Measurements from ENCODE around the gene HES2. TPM values are rescaled to one million over a fixed set of nuclear protein-coding genes. Genes with fewer than 3 reads are reported as not detected.

HES2 gene
- total and polyA plus RNA-seq, 2 experiments from 2014 or later, result 1.6 to 2.1 TPM

DNA sequence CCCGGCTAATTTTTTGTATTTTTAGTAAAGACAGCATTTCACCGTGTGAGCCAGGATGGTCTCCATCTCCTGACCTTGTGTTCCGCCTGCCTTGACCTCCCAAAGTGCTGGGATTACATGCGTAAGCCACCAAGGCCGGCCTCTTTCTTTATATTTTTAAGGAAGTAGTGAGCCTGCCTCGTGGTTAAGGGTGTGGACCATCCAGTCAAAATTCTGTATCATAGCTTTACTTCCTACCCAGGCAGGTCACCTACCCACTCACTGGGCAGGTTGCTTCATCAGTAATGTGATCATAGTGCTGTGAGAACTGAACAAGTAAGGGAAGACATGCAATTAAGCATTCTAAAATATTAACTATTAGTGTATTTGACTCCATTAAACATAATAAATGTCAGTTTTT lies 18.0 kb downstream of the HES2 start:
- Histone ChIP-seq H3F3A (replicated peaks; ENCODE audit: low read depth) (0 out of 2 replicates have a peak, but pooled peaks cover 4% of the 10 kb centered on the region), H3K4me1 (ENCODE audit: insufficient read depth) (0 out of 2 replicates have a peak, but pooled peaks cover 4% of the 10 kb centered on the region), H4K20me1 (replicated peaks; ENCODE audit: insufficient read depth) (no peaks in the 10 kb centered on the region), H2AFZ (no peak overlapping the region), H3K79me2 (replicated peaks; ENCODE audit: insufficient read depth) (no peaks in the 10 kb centered on the region), H3K27ac (ENCODE audit: low read depth) (no peak overlapping the region), H3K9me2 (ENCODE audit: insufficient read depth) (no peaks in the 10 kb centered on the region), H3K4me2 (no peak overlapping the region), H3K27me3 (ENCODE audit: insufficient read depth) (peaks cover 7% of the 10 kb centered on the region; the same call in 1 of the 2 replicates), H3K4me3 (no peak overlapping the region), H3K36me3 (ENCODE audit: insufficient read depth) (no peaks in the 10 kb centered on the region)
- Mint-ChIP-seq H3K4me1 (no peaks in the 10 kb centered on the region; the same call in 2 of the 3 replicates), H3K27me3 (ENCODE audit: insufficient read depth, low read depth, poor library complexity) (peaks cover 9% of the 10 kb centered on the region), H3K27ac (no peak overlapping the region), H3K36me3 (ENCODE audit: low read depth) (no peaks in the 10 kb centered on the region), H3K9me3 (no peaks in the 10 kb centered on the region), H3K4me3 (no peak overlapping the region)
- ATAC-seq (no peak), DNase-seq (ENCODE audit: low spot score) (no peak)
- TF ChIP-seq, protein P1, sequence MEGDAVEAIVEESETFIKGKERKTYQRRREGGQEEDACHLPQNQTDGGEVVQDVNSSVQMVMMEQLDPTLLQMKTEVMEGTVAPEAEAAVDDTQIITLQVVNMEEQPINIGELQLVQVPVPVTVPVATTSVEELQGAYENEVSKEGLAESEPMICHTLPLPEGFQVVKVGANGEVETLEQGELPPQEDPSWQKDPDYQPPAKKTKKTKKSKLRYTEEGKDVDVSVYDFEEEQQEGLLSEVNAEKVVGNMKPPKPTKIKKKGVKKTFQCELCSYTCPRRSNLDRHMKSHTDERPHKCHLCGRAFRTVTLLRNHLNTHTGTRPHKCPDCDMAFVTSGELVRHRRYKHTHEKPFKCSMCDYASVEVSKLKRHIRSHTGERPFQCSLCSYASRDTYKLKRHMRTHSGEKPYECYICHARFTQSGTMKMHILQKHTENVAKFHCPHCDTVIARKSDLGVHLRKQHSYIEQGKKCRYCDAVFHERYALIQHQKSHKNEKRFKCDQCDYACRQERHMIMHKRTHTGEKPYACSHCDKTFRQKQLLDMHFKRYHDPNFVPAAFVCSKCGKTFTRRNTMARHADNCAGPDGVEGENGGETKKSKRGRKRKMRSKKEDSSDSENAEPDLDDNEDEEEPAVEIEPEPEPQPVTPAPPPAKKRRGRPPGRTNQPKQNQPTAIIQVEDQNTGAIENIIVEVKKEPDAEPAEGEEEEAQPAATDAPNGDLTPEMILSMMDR (conservative IDR thresholded peaks at IDR 0.05; ENCODE audit: low read depth in 2 of 2), result no peak
- TF ChIP-seq ZNF114 (CRISPR knock-in tag; IDR thresholded peaks at IDR 0.05) (no peak), STAT1 (IDR thresholded peaks at IDR 0.05; ENCODE audit: unreplicated experiment) (no peak), CREB1 (CRISPR knock-in tag; IDR thresholded peaks at IDR 0.05; ENCODE audit: low read depth) (no peak), NANOG (IDR thresholded peaks at IDR 0.05; ENCODE audit: borderline replicate concordance) (no peak), ZNF331 (CRISPR knock-in tag; IDR thresholded peaks at IDR 0.05; ENCODE audit: low read depth) (no peak), POLR2AphosphoS5 (IDR thresholded peaks at IDR 0.05; ENCODE audit: low read depth) (no peak)
- TF ChIP-seq, protein P2, sequence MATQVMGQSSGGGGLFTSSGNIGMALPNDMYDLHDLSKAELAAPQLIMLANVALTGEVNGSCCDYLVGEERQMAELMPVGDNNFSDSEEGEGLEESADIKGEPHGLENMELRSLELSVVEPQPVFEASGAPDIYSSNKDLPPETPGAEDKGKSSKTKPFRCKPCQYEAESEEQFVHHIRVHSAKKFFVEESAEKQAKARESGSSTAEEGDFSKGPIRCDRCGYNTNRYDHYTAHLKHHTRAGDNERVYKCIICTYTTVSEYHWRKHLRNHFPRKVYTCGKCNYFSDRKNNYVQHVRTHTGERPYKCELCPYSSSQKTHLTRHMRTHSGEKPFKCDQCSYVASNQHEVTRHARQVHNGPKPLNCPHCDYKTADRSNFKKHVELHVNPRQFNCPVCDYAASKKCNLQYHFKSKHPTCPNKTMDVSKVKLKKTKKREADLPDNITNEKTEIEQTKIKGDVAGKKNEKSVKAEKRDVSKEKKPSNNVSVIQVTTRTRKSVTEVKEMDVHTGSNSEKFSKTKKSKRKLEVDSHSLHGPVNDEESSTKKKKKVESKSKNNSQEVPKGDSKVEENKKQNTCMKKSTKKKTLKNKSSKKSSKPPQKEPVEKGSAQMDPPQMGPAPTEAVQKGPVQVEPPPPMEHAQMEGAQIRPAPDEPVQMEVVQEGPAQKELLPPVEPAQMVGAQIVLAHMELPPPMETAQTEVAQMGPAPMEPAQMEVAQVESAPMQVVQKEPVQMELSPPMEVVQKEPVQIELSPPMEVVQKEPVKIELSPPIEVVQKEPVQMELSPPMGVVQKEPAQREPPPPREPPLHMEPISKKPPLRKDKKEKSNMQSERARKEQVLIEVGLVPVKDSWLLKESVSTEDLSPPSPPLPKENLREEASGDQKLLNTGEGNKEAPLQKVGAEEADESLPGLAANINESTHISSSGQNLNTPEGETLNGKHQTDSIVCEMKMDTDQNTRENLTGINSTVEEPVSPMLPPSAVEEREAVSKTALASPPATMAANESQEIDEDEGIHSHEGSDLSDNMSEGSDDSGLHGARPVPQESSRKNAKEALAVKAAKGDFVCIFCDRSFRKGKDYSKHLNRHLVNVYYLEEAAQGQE (IDR thresholded peaks at IDR 0.05; ENCODE audit: unreplicated experiment), result no peak
- TF ChIP-seq, protein P3, sequence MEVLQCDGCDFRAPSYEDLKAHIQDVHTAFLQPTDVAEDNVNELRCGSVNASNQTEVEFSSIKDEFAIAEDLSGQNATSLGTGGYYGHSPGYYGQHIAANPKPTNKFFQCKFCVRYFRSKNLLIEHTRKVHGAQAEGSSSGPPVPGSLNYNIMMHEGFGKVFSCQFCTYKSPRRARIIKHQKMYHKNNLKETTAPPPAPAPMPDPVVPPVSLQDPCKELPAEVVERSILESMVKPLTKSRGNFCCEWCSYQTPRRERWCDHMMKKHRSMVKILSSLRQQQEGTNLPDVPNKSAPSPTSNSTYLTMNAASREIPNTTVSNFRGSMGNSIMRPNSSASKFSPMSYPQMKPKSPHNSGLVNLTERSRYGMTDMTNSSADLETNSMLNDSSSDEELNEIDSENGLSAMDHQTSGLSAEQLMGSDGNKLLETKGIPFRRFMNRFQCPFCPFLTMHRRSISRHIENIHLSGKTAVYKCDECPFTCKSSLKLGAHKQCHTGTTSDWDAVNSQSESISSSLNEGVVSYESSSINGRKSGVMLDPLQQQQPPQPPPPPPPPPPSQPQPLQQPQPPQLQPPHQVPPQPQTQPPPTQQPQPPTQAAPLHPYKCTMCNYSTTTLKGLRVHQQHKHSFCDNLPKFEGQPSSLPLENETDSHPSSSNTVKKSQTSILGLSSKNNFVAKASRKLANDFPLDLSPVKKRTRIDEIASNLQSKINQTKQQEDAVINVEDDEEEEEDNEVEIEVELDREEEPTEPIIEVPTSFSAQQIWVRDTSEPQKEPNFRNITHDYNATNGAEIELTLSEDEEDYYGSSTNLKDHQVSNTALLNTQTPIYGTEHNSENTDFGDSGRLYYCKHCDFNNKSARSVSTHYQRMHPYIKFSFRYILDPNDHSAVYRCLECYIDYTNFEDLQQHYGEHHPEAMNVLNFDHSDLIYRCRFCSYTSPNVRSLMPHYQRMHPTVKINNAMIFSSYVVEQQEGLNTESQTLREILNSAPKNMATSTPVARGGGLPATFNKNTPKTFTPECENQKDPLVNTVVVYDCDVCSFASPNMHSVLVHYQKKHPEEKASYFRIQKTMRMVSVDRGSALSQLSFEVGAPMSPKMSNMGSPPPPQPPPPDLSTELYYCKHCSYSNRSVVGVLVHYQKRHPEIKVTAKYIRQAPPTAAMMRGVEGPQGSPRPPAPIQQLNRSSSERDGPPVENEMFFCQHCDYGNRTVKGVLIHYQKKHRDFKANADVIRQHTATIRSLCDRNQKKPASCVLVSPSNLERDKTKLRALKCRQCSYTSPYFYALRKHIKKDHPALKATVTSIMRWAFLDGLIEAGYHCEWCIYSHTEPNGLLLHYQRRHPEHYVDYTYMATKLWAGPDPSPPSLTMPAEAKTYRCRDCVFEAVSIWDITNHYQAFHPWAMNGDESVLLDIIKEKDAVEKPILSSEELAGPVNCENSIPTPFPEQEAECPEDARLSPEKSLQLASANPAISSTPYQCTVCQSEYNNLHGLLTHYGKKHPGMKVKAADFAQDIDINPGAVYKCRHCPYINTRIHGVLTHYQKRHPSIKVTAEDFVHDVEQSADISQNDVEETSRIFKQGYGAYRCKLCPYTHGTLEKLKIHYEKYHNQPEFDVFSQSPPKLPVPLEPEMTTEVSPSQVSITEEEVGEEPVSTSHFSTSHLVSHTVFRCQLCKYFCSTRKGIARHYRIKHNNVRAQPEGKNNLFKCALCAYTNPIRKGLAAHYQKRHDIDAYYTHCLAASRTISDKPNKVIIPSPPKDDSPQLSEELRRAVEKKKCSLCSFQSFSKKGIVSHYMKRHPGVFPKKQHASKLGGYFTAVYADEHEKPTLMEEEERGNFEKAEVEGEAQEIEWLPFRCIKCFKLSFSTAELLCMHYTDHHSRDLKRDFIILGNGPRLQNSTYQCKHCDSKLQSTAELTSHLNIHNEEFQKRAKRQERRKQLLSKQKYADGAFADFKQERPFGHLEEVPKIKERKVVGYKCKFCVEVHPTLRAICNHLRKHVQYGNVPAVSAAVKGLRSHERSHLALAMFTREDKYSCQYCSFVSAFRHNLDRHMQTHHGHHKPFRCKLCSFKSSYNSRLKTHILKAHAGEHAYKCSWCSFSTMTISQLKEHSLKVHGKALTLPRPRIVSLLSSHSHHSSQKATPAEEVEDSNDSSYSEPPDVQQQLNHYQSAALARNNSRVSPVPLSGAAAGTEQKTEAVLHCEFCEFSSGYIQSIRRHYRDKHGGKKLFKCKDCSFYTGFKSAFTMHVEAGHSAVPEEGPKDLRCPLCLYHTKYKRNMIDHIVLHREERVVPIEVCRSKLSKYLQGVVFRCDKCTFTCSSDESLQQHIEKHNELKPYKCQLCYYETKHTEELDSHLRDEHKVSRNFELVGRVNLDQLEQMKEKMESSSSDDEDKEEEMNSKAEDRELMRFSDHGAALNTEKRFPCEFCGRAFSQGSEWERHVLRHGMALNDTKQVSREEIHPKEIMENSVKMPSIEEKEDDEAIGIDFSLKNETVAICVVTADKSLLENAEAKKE (CRISPR knock-in tag; IDR thresholded peaks at IDR 0.05), result no peak
- TF ChIP-seq, protein P4, sequence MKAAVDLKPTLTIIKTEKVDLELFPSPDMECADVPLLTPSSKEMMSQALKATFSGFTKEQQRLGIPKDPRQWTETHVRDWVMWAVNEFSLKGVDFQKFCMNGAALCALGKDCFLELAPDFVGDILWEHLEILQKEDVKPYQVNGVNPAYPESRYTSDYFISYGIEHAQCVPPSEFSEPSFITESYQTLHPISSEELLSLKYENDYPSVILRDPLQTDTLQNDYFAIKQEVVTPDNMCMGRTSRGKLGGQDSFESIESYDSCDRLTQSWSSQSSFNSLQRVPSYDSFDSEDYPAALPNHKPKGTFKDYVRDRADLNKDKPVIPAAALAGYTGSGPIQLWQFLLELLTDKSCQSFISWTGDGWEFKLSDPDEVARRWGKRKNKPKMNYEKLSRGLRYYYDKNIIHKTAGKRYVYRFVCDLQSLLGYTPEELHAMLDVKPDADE (IDR thresholded peaks at IDR 0.05), result no peak
